ENCODE data around the gene MEGF11.

GRCh38 chr15:65979837-65980236 lies 273.7 kb downstream of the MEGF11 start:
- TF ChIP-seq EP300 (IDR thresholded peaks at IDR 0.05) (no peak), CEBPB (IDR thresholded peaks at IDR 0.05) (no peak), CTCF (IDR thresholded peaks at IDR 0.05) (no peak), REST (IDR thresholded peaks at IDR 0.05) (no peak), USF2 (IDR thresholded peaks at IDR 0.05) (no peak), CHD2 (IDR thresholded peaks at IDR 0.05; ENCODE audit: low read length, partially characterized antibody) (no peak), ELK1 (IDR thresholded peaks at IDR 0.05; ENCODE audit: low read depth, low read length) (no peak), JUNB (IDR thresholded peaks at IDR 0.05) (no peak), FOSL2 (IDR thresholded peaks at IDR 0.05) (no peak), FOSL2 (CRISPR knock-in tag; IDR thresholded peaks at IDR 0.05) (no peak), RFX5 (IDR thresholded peaks at IDR 0.05) (no peak)
